Liver (tissue), 9 donors: ENCODE results near the gene SNN. TPM values are rescaled to one million over a fixed set of nuclear protein-coding genes. Genes with fewer than 3 reads are reported as not detected.

Experiments used
- DNase-seq: peaks from one replicate; pipeline ENCODE4 v3.0.0-alpha.2; 2017; ENCODE audit warnings: low spot score
- H3K27ac ChIP-seq, 2 donors: one replicate each; pipeline ENCODE4 v1.7.0; 2013; ENCODE audit warnings: inconsistent platforms in 2 of 2, low read length in 2 of 2, control low read depth in 1 of 2, low read depth in 1 of 2, mild to moderate bottlenecking in 1 of 2
- H3K27me3 ChIP-seq, 4 donors: one replicate each; pipeline versions ENCODE4 v1.6.1 to v1.7.0; 2013; ENCODE audit warnings: low read length in 3 of 4, inconsistent platforms in 1 of 4, mild to moderate bottlenecking in 1 of 4, moderate library complexity in 1 of 4; ENCODE audit not compliant: control insufficient read depth in 4 of 4, insufficient read depth in 4 of 4
- H3K36me3 ChIP-seq, 4 donors: one replicate each; pipeline versions ENCODE4 v1.6.1 to v1.7.0; 2013; ENCODE audit warnings: low read length in 3 of 4, mild to moderate bottlenecking in 3 of 4, low read depth in 1 of 4, moderate library complexity in 1 of 4; ENCODE audit not compliant: control insufficient read depth in 4 of 4, insufficient read depth in 3 of 4
- H3K4me1 ChIP-seq, 4 donors: one replicate each; pipeline versions ENCODE4 v1.6.1 to v1.7.0; 2013; ENCODE audit warnings: low read length in 3 of 4, mild to moderate bottlenecking in 3 of 4, moderate library complexity in 1 of 4; ENCODE audit not compliant: control insufficient read depth in 4 of 4, insufficient read depth in 4 of 4
- H3K4me3 ChIP-seq, 3 donors: one replicate each; pipeline versions ENCODE4 v1.6.1 to v1.7.0; 2013; ENCODE audit warnings: low read length in 3 of 3, control low read depth in 1 of 3, low read depth in 1 of 3, mild to moderate bottlenecking in 1 of 3
- H3K9ac ChIP-seq, 2 donors: one replicate each; pipeline ENCODE4 v1.7.0; 2013; ENCODE audit warnings: low read length in 2 of 2, mild to moderate bottlenecking in 2 of 2, moderate library complexity in 2 of 2, control low read depth in 1 of 2, low read depth in 1 of 2
- H3K9me3 ChIP-seq, 4 donors: one replicate each; pipeline versions ENCODE4 v1.6.1 to v1.7.0; 2013; ENCODE audit warnings: low read length in 3 of 4; ENCODE audit not compliant: control insufficient read depth in 4 of 4
- ATF3 ChIP-seq: IDR thresholded peaks from 2 replicates; pipeline ENCODE4 v1.6.1; 2016; ENCODE audit warnings: antibody characterized with exemption
- EGR1 ChIP-seq, 2 donors: IDR thresholded peaks; 2 replicates each; pipeline ENCODE4 v1.6.1; 2016 to 2018; ENCODE audit warnings: antibody characterized with exemption in 2 of 2, low read depth in 2 of 2
- FOXA1 ChIP-seq: IDR thresholded peaks from 2 replicates; pipeline ENCODE4 v1.6.1; 2016; ENCODE audit warnings: antibody characterized with exemption
- FOXA2 ChIP-seq: IDR thresholded peaks from 2 replicates; pipeline ENCODE4 v1.6.1; 2016; ENCODE audit warnings: antibody characterized with exemption
- GABPA ChIP-seq, 2 donors: IDR thresholded peaks in 1 of 2; conservative IDR thresholded peaks in 1 of 2; 2 replicates each; pipeline ENCODE4 v1.6.1; 2016; ENCODE audit warnings: antibody characterized with exemption in 2 of 2, mild to moderate bottlenecking in 1 of 2, moderate library complexity in 1 of 2
- HNF4A ChIP-seq, 2 donors: conservative IDR thresholded peaks; 2 replicates each; pipeline ENCODE4 v1.6.1; 2016; ENCODE audit warnings: antibody characterized with exemption in 2 of 2, mild to moderate bottlenecking in 2 of 2
- HNF4G ChIP-seq: IDR thresholded peaks from 2 replicates; pipeline ENCODE4 v1.6.1; 2016; ENCODE audit warnings: antibody characterized with exemption
- JUND ChIP-seq, 2 donors: IDR thresholded peaks; 2 replicates each; pipeline ENCODE4 v1.6.1; 2016; ENCODE audit warnings: antibody characterized with exemption in 2 of 2
- NR2F2 ChIP-seq: IDR thresholded peaks from 2 replicates; pipeline ENCODE4 v1.6.1; 2016; ENCODE audit warnings: antibody characterized with exemption
- RAD21 ChIP-seq, 2 donors: IDR thresholded peaks; 2 replicates each; pipeline ENCODE4 v1.6.1; 2016; ENCODE audit warnings: antibody characterized with exemption in 2 of 2, mild to moderate bottlenecking in 2 of 2
- REST ChIP-seq: IDR thresholded peaks from 2 replicates; pipeline ENCODE4 v1.6.1; 2016; ENCODE audit warnings: antibody characterized with exemption, mild to moderate bottlenecking
- RXRA ChIP-seq, 2 donors: IDR thresholded peaks; 2 replicates each; pipeline ENCODE4 v1.6.1; 2017 to 2018; ENCODE audit warnings: antibody characterized with exemption in 2 of 2, mild to moderate bottlenecking in 1 of 2
- SP1 ChIP-seq: IDR thresholded peaks from 2 replicates; pipeline ENCODE4 v1.6.1; 2018; ENCODE audit warnings: antibody characterized with exemption, mild to moderate bottlenecking
- YY1 ChIP-seq: IDR thresholded peaks from 2 replicates; pipeline ENCODE4 v1.6.1; 2016; ENCODE audit warnings: antibody characterized with exemption, mild to moderate bottlenecking
- WGBS: extraction: QIAGEN DNeasy Blood & Tissue Kit; methylation state at CpG from one replicate; pipeline ENCODE4 v1.1.7; 2013; 5-methylcytosine and 5-hydroxymethylcytosine counted together
- polyA plus RNA-seq, 2 donors: library from polyadenylated mRNA; stranded (reverse) in 1 of 2; unstranded in 1 of 2; fragments of 200-250 nt in 1 of 2; fragments of >200 nt in 1 of 2; fragmentation: Nextera tagmentation in 1 of 2; extraction: Ambion mirVana in 1 of 2; gene quantifications; one replicate each; pipeline versions ENCODE4 v1.2.1 to v1.2.3, GENCODE V29; 2013 to 2015
- total RNA-seq, 2 donors: library from RNA; depleted of rRNA; stranded (reverse); fragments of >200 nt; gene quantifications; one replicate each; pipeline ENCODE4 v1.2.3, GENCODE V29; 2014
- TF ChIP-seq, protein P1 (sequence below): IDR thresholded peaks from 2 replicates; pipeline ENCODE4 v1.6.1; 2016; ENCODE audit warnings: antibody characterized with exemption
- TF ChIP-seq, protein P2 (sequence below): IDR thresholded peaks from 2 replicates; pipeline ENCODE4 v1.6.1; 2016; ENCODE audit warnings: antibody characterized with exemption
- donor health status: healthy.
- donor health status: healthy.
- donor health status: healthy.
- donor health status: healthy.
- donor health status: healthy.

The SNN gene
- total and polyA plus RNA-seq, 4 donors, result 2.5 to 6.2 (median 5.3) TPM

- TF ChIP-seq, protein P1, sequence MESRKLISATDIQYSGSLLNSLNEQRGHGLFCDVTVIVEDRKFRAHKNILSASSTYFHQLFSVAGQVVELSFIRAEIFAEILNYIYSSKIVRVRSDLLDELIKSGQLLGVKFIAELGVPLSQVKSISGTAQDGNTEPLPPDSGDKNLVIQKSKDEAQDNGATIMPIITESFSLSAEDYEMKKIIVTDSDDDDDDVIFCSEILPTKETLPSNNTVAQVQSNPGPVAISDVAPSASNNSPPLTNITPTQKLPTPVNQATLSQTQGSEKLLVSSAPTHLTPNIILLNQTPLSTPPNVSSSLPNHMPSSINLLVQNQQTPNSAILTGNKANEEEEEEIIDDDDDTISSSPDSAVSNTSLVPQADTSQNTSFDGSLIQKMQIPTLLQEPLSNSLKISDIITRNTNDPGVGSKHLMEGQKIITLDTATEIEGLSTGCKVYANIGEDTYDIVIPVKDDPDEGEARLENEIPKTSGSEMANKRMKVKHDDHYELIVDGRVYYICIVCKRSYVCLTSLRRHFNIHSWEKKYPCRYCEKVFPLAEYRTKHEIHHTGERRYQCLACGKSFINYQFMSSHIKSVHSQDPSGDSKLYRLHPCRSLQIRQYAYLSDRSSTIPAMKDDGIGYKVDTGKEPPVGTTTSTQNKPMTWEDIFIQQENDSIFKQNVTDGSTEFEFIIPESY, result no peak
- TF ChIP-seq HNF4G (no peak), RAD21 (IDR thresholded peaks at IDR 0.05) (no peak), ATF3 (no peak)
Observed at GRCh38 chr16:11624205-11624604, 44.0 kb upstream of the SNN start (continued).

- 87% methylated on average over 16 of the region's 16 CpGs for WGBS
- Histone ChIP-seq H3K4me3 (no peak overlapping the region), H3K4me1 (no peaks in the 10 kb centered on the region), H3K36me3 (no peaks in the 10 kb centered on the region), H3K27me3 (no peaks in the 10 kb centered on the region), H3K9ac (no peak overlapping the region), H3K27ac (no peak overlapping the region), H3K9me3 (no peaks in the 10 kb centered on the region)
- TF ChIP-seq, protein P2, sequence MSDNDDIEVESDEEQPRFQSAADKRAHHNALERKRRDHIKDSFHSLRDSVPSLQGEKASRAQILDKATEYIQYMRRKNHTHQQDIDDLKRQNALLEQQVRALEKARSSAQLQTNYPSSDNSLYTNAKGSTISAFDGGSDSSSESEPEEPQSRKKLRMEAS, result no peak
- no peak for TF ChIP-seq ATF3
- no peak for TF ChIP-seq JUND (IDR thresholded peaks at IDR 0.05)
- TF ChIP-seq YY1, result peak; percentile 13
- DNase-seq, result no peak
Observed at GRCh38 chr16:11624636-11625607, 43.3 kb upstream of the SNN start.

DNA sequence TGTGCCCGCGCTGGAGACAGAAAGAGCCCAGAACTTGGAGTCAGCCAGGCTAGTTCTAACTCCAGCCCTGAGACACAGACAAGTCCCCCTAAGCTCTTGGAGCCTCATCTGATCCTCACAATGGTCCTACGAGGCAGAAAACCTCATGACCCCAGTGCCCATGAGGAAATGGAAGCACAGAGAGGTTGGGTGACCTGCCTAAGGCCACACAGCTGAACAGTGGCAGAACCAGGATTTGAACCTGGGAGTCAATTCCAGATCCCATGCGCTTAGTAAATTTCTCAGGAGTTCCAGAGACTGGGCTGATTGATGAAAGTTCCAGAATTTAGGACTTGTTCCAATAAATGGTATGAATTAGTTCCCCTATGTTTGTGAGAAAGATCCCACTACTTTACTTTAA is 42.5 kb upstream of the SNN start:
- WGBS, result 81% methylated on average over 4 of the region's 4 CpGs
- H3K27ac ChIP-seq, result no peak overlapping the region
- peaks cover 0 to under 1% (median 0%) of the 10 kb centered on the region in 4 donors for H3K4me1 ChIP-seq

DNA sequence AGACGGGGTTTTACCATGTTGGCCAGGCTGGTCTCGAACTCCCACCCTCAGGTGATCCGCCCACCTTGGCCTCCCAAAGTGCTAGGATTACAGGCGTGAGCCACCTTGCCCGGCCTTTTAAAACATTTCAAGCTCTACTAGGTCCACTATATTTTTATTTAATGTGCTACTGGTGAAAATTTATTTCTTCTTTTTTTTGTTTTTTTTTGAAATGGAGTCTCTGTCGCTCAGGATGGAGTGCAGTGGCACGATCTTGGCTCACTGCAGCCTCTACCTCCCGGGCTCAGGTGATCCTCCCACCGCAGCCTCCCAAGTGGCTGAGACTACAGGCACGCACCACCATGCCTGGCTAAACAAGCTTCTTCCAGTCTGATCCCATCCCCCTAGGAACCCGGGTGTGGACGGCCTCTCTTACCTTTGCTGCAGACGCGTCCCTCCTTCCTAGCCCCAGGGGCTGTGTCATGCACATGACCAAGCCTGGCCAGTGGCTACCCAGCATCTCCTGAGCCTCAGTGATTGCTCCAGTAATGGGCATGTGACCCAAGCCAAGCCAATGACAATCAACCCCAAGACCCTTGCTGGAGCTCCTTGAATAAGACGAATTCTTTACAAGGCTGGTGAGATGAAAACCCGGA is 41.5 kb upstream of the SNN start:
- H3K27me3 ChIP-seq, result no peaks in the 10 kb centered on the region
- H3K4me3 ChIP-seq, result no peak overlapping the region
- H3K9ac ChIP-seq, result no peak overlapping the region
- H3K9me3 ChIP-seq, result no peaks in the 10 kb centered on the region
- H3K4me1 ChIP-seq, result peaks cover 0 to 3% (median 0%) of the 10 kb centered on the region in 4 donors
- no peak for DNase-seq
- H3K36me3 ChIP-seq, result no peaks in the 10 kb centered on the region
- no peak overlapping the region for H3K27ac ChIP-seq
- TF ChIP-seq FOXA1 (no peak), EGR1 (IDR thresholded peaks at IDR 0.05; ENCODE audit: low read depth in 2 of 2) (no peak), HNF4G (no peak), SP1 (no peak), GABPA (IDR thresholded peaks at IDR 0.05 in 1 of 2, conservative IDR thresholded peaks at IDR 0.05 in 1 of 2) (no peak), JUND (IDR thresholded peaks at IDR 0.05) (no peak), RXRA (IDR thresholded peaks at IDR 0.05) (no peak), HNF4A (conservative IDR thresholded peaks at IDR 0.05) (no peak), RAD21 (IDR thresholded peaks at IDR 0.05) (no peak), FOXA2 (no peak), REST (no peak), YY1 (no peak), NR2F2 (no peak)
- 97% methylated on average over 16 of the region's 16 CpGs for WGBS

More for the DNA sequence above, 42.5 kb upstream of the SNN start:
- Histone ChIP-seq H3K9me3 (no peaks in the 10 kb centered on the region), H3K36me3 (no peaks in the 10 kb centered on the region), H3K4me3 (no peak overlapping the region), H3K27me3 (no peaks in the 10 kb centered on the region), H3K9ac (no peak overlapping the region)
- TF ChIP-seq GABPA (IDR thresholded peaks at IDR 0.05 in 1 of 2, conservative IDR thresholded peaks at IDR 0.05 in 1 of 2) (no peak), FOXA1 (no peak)
- no peak for DNase-seq
